ENCODE data around the gene HEATR9.

Gene HEATR9

DNA sequence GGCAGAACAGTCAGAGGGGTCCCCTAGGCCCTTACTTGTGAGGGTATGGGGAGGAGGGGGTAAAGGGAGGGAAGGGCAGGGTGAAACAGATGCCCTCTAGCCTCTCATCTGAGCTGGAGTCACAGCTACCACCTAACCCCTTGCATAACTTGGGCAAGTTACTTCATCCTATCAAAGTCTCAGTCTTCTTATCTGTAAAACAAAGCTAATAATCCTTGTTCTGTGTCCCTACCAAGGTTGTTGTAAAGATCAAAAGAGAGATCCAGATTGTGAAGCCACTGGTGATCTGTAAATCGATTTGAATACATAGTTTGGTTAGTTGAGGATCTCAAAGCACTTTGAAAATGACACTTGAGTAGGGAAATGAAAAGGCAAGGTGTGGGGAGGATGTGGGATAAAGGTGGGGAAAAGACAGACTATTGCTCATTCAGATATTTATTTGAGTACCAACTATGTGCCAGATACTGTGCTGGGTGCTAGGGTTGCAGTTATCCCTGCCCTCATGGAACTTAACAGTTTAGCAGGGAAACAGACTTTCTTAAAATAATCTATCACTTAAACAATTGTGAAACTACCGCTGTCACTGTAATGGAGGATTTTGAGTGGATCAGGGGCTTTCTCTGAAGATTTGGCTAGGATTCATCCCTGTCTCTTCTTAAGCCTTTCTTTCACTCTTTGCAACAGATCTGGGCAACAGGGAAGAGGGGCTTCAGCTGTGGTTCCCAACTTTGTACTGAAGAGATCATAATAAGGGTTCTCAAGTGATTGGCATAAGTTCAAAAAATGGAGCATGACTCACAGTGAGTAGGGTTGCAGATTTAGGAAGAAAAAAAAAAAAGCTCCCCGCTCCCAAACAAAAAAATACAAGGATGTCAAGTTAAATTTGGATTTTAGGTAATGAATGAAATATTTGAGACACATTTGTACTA lies 3.0 kb downstream of the HEATR9 start:
- no peak overlapping the region for H3K4me3 ChIP-seq (ENCODE audit: low read depth, low read length)

DNA sequence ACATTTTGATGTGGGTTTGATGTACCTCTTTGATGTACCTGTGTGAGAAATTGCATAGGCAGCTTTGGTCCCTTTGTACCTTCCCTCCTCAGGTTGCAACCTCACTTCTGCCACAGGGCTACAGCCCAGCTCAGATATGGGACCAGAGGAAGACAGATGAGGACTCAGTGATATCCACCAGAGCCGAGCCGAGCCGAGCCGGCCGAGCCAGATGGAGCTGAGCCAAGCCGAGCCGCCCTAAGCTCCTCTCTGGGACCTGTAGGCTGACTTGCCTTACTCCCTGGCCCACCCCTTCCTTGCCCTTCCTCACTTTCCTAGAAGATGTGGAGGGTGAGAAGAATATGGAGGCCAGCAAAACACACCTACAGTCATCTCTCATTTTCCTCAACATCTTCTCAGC lies 3.8 kb downstream of the HEATR9 start:
- H3K4me3 ChIP-seq (ENCODE audit: low read depth, low read length): no peak overlapping the region

DNA sequence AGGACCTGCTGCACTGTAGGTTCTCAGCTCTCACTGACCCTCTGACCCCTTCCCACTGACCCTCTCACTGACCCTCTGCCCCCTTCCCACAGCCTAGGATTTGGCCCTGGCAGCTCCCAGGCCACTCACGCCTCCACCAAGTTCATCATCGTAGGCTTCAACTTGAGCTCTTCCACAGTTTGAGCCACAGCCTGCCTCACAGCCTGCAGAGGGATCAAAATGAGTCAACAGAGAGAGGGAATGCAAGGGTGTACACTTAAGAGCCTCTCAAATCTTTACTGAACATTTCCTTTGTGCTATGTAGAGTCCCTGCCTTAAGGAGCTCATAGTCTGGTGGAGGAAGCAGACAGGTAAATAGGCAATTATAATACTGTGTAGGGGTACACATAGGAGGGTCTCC lies 12.1 kb downstream of the HEATR9 start:
- H3K4me3 ChIP-seq (ENCODE audit: low read depth, low read length): no peak overlapping the region

DNA sequence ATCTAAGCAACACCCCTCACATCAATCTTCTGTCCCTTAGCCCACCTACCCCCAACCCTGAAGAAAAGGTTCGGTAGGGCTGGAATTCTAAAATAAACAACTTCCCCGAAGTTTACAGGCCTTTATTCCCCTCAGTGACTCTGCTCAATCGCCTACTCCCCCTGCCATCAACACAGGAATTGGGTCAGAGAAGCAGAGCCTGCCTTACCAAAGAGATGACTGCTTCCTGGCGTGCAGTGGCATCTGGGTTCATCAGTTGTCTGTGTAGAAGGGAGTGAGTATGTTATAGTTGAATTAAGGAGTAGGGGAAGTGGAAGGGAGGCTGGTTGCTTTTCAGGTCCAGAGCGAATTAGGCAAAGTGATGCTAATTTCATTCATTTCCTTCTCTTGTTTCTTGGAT lies 12.7 kb downstream of the HEATR9 start:
- no peak overlapping the region for H3K4me3 ChIP-seq (ENCODE audit: low read depth, low read length)

DNA sequence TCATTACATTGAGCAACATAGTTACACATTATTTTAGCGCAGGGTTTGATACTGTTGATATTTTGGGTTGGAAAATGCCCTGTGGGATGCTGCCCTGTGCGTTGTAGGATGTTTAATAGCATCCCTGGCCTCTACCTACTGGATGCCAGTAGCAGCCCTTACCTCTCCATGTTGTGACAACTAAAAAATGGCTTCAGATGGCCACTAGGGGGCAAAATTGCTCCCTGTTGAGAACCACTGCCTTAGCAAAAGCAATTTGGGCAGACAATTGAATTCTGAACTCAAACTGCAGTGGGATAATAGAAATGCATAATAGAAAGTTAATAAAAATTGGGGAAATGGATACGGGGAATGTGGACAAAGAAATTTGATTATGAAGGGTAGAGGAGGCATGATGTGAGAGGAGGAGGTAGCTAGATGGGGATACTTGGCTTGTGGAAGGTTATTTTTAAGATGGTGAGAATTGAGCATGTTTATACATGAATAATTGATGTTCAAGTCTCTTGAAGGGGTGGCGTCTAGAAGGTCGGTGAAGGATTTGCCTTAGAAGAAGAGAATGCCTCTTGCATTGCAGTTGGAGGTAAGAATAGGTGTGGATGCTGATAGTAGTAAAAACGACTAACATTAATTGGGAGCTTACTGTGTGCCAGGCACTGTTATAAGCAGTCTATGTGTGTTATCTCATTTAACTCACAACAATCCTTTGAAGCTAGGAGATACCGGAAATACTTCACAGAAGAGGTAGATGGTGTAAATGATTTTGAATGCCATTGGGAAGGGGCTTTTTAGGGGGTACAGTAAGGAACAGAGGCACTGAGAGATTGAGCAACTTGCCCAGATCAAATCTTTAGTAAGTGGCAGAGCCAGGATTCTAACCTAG lies 19.0 kb downstream of the HEATR9 start:
- no peak overlapping the region for H3K4me3 ChIP-seq (ENCODE audit: low read depth, low read length)

DNA sequence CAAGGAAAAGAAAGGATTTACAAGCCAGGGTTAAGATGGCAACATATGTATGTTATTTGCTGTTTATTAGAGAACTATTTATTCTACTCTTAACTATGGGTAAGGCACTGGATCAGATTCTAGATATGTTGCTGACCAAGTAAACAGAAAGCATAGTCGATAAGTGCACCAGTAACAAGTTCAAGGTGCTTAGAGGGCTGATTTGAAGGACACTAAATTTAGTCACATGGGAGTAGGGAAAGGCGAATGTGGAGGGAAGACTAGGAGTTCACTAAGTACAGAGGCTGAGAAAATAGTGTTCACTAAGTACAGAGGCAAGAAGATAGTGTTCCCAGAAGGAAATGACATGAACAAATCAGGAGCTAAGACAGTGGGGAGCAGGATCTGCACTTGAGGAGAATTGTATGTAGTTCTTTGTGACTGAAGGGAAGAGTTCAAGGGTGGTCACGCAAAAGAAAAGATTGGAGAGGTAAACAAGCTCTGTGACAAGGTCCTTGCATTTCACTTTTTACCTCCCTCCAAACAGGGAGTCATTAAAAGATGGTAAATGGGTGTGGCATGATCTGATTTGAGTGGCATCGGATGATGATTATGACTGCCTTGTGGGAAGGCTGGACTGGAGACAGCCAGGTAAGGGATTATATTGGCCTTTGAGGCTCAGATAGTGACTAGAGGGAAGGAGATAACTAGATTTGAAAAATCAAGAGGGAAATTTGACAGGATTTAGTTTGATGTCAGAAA lies 20.9 kb downstream of the HEATR9 start:
- H3K4me3 ChIP-seq (ENCODE audit: low read depth, low read length): no peak overlapping the region

DNA sequence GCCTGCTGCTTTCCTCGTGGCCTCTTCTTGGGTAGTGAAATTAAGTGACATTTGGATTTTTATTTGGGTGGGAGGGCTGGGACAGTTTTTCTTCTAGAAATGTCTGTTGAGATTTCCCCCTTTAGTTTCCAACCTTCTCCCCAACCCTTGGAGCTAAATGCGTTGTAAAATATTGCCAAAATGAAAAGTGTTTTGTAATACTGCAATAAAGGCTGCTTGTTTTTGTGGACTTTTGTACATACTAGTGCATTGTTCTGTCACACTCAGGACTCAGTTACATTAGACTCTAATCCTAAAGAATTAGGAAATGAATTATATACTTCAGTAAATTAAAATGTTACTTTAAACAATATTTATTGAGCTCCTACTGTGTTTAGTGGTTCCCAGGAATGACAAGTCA lies 21.7 kb downstream of the HEATR9 start:
- no peak overlapping the region for H3K4me3 ChIP-seq (ENCODE audit: low read depth, low read length)

DNA sequence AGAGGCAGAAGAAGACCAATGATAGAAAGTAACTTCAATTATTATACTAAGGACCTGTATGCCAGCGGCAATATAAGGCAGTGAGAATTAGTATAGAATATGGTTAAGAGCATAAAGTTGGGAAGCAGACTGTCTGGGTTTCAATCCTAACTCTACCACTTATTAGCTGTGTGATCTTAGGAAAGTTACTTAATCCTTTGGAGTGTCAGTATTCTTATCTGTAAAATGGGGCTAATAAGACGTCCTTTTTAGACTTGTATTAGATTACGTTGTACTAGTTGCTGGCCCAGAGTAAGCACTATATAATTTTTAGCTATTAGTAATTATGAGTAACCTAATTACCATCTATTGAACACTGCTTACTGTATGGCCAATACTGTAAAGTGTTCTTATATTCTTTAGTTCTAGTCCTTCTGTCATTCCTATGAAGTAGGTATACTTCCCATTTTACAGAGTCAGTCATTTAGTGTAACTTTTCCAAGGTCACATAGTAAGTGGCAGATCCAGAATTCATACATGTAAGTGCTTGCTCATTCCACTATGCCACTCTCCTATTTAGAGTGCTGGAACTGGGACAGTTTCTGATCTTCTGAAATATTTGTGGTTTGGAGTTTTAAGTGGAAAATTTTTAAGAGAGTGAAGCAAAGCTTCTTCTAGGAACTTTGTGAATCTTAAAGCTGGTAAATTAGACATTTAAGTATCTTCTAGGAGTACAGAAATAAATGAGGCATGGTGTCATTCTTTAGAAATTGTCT lies 22.5 kb downstream of the HEATR9 start:
- no peak overlapping the region for H3K4me3 ChIP-seq (ENCODE audit: low read depth, low read length)

DNA sequence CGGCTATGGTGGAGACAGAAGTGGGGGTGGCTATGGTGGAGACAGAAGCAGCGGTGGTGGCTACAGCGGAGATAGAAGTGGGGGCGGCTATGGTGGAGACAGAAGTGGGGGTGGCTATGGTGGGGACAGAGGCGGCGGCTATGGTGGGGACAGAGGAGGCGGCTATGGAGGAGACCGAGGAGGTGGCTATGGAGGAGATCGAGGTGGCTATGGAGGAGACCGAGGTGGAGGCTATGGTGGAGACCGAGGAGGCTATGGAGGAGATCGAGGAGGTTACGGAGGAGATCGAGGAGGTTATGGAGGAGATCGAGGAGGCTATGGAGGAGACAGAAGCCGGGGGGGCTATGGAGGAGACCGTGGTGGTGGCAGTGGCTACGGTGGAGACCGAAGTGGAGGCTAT lies 24.1 kb downstream of the HEATR9 start:
- no peak overlapping the region for H3K4me3 ChIP-seq (ENCODE audit: low read depth, low read length)

DNA sequence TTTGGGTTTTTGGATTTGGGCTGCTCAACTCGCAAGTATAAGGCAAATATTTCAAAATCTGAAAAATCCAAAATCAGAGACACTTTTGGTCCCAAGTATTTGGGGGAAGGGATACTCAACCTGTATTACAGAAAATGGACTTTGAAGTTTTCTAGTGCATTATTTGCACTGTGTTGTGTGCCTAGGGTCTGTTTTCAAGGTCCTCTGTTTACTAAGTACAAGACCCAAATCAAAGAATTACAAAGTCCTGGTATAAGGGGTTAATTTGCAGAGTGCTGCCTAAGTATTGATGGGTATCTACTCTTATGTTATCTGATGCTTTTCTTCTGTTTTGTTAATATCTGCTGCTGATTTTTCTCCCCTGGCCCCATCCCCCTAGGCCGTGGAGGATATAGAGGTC lies 25.0 kb downstream of the HEATR9 start:
- no peak overlapping the region for H3K4me3 ChIP-seq (ENCODE audit: low read depth, low read length)

DNA sequence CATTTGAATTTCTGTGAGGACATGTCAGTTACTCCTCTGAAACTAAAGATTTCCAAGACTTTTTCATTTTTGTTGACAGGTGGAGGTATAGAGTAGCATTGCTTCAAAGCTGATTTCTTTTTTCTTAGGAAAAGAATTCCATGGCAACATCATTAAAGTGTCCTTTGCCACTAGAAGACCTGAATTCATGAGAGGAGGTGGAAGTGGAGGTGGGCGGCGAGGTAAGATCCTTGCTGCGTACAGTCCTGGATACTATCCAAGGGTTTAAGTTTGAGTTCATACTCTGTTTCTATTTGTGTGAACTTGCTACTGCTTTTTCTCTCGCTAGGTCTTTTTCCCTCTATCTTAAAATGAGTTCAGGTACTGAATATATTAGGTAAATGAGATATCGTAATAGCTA lies 26.5 kb downstream of the HEATR9 start:
- no peak overlapping the region for H3K4me3 ChIP-seq (ENCODE audit: low read depth, low read length)

DNA sequence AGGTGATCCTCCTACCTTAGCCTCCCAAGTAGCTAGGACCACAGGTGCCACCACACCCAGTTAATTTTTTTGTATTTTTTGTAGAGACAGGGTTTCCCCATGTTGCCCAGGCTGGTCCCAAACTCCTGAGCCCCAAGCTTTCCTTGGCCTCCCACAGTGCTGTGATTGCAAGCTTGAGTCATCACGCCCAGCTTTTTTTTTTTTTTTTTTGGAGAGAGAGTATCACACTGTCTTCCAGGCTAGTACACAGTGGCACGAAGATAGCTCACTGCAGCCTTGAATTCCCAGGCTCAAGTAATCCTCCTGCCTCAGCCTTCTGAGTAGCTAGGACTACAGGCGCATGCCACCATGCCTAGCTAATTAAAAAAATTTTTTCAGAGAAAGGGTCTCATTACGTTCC lies 27.2 kb downstream of the HEATR9 start:
- no peak overlapping the region for H3K4me3 ChIP-seq (ENCODE audit: low read depth, low read length)

DNA sequence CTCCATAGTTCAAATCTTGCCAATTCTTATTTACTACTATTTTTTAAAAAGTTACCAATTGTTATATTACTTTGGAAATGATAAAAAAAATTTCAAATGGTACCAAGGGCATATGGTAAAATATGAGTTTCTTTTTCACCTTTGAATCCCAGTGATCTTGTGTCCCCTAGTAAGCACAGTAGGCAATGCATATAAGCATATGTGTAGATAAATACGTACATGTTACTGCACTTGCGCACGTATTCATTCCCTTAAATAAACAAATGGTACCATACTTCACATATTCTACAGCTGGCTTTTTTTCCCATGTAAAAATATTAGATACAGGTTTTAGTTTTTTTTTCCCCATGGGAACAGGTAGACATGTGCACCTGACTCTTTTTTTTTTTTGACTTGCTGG lies 27.6 kb downstream of the HEATR9 start:
- H3K4me3 ChIP-seq (ENCODE audit: low read depth, low read length): no peak overlapping the region

DNA sequence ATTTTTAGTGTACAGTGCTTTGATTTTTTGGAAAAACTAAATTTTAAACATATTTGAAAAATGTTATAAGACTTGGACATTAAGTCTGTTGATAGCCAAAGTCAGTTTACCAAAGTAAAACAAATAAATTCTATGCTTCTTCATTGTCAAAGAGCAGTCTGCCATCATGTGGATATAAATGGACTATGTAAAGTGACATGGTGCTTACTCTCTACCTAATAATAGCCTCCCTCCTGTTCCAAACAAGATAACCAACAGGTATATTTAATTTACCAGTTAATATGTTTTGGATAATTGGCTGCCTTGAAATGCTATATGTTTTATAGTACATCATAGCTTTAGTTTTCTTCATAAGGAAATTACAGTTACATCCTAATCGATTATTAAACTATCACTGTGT lies 43.5 kb downstream of the HEATR9 start:
- H3K4me3 ChIP-seq (ENCODE audit: low read depth, low read length): no peak overlapping the region

DNA sequence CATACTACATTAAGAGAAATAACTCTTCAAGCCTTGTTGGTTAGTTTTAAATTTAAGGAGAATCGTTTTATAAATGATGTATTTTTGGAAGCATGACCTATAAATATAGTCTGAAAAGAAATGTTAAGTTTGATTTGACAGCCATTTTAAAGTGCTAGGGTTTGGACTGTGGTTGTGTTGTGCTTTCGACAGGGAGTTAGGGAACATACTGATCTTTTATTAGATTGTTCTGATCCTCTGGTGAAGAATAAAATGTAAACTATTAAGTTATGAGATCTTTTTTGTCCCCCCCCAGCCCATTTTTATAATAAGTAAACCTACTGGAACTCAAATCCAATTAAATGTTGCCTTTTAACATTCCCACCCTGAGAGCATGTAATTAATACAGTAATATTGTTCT lies 47.4 kb downstream of the HEATR9 start:
- no peak overlapping the region for H3K4me3 ChIP-seq (ENCODE audit: low read depth, low read length)

DNA sequence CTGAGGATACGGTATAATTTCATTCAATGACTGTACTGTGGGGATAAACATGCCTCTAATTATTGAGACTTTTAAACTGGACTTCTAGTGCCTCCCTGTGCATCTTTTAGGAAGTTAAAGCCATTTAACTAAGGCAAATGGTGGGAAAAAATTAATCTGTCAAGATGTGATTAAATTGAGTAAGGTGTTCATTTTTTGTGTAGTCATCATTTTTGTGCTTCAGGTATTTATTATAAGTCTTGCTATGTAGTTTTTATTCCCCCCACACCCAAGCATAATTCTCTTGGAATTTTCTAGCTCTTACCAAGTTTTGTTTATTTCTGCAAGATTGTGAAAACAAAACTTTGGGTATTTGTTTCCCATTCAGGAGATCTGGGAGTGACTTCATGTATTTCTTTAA lies 49.2 kb downstream of the HEATR9 start:
- H3K4me3 ChIP-seq (ENCODE audit: low read depth, low read length): no peak overlapping the region

DNA sequence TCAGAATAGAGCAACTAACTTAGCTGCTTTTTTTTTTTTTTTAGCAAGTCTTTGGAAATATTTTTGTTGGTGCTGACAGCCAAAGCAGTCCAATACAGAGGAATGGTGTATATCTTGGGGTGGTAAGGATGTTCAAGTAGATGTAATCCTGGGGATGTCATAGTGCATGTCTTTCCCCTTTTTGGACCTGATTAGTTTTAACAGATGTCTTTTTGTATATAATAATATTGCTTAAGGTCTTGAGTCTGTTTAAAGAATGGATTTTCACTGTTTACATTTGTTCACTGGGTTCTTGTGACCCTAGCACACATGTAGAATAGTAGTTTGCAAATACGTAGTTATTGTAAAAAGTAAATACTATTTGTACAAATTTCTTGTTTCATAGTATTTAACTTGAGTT lies 51.5 kb downstream of the HEATR9 start:
- H3K4me3 ChIP-seq (ENCODE audit: low read depth, low read length): no peak overlapping the region

DNA sequence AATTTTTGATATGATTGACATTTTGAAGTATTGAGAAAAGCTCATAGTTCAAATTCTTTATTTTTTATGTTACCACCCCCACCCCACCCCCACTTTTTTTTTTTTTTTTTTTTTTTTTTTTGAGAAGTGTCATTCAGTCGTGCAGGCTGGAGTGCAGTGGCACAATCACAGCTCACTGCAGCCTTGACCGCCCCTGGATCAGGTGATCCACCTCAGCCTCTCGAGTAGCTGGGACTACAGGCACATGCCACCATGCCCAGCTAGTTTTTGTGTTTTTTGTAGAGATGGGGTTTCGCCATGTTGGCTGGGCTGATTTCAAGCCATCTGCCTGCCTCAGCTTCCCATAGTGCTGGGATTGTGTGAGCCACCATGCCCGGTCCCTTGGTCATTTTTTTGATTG lies 52.0 kb downstream of the HEATR9 start:
- H3K4me3 ChIP-seq (ENCODE audit: low read depth, low read length): no peak overlapping the region

DNA sequence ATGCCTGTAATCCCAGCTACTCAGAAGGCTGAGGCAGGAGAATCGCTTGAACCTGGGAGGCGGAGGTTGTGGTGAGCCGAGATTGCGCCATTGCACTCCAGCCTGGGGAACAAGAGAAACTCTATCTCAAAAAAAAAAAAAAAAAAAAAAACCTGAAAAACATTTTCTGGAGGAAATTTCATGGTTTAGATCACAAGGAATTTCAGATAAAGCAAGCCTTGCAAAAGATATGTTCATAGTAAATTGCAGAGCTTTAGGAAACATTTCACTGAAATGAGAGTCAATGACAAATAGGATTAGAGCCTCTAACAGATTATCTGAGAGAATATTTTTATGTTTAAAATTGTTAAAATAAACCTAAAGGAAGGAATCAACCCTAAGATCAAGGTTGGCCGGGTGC lies 56.2 kb downstream of the HEATR9 start:
- no peak overlapping the region for H3K4me3 ChIP-seq (ENCODE audit: low read depth, low read length)

DNA sequence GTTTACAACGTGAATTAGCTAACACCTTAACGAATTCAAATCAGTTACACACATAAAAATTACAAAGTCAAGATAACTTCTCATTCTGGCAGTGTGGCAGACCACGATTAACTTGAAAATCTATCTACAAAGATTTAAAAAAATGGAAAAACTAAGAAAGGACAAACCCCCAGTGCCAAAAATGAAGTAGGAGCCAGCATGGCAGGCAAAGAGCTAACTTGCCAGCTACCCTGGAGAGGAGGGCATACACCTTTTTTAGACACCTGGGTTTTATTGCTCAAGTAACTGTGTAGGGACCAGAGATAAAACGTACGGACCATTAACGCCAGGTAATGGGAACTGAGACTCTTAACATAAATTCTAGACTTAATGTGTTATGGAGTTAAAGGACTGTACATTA lies 56.9 kb downstream of the HEATR9 start:
- no peak overlapping the region for H3K4me3 ChIP-seq (ENCODE audit: low read depth, low read length)

All from iPS-11a (cell line).